ENCODE data around the gene IQGAP1. TPM values are rescaled to one million over a fixed set of nuclear protein-coding genes. Genes with fewer than 3 reads are reported as not detected.
"Not testable (repeated sequence)": the region's sequence is repeated elsewhere in the genome, so short reads cannot be mapped to it uniquely, and the experiment has no call there.

The IQGAP1 gene
- total RNA-seq, 2 donors from 2014 or later = 185 to 192 TPM

DNA sequence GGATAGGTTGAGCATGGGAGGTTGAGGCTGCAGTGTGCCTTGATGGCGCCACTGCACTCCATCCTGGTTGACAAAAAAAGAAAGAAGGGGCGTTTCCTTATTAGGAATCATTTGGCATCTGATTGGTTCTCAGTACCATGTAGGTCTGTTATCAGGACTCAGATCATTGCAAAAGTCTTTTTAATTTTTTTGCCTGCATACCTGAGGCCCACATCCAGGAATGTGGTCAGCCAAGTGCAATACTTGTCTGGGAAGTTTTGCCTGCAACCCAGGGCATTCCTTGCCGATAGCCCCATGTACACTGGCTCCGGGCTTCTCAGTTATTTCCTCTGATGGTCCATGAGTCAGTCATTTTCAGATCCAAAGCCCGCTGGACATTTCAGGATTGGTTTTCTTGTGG, 91.6 kb downstream of the IQGAP1 start:
- Mint-ChIP-seq H3K9me3 (no peaks in the 10 kb centered on the region), H3K27ac (no peak overlapping the region), H3K36me3 (peaks cover 9 to 53% of the 10 kb centered on the region in 2 donors)
- DNase-seq (ENCODE audit: low spot score in 2 of 2) (no peak), ATAC-seq (no peak)

GRCh38 chr15:90481023-90481422, 93.0 kb downstream of the IQGAP1 start:
- ATAC-seq (peak; percentile 63 to 82), DNase-seq (ENCODE audit: low spot score in 2 of 2) (no peak)
- no peaks in the 10 kb centered on the region for H3K9me3 Mint-ChIP-seq
- H3K36me3 Mint-ChIP-seq = peaks cover 14 to 59% of the 10 kb centered on the region in 2 donors
- peak overlapping the region in 1 of 2 donors; percentile 65 for H3K27ac Mint-ChIP-seq

DNA sequence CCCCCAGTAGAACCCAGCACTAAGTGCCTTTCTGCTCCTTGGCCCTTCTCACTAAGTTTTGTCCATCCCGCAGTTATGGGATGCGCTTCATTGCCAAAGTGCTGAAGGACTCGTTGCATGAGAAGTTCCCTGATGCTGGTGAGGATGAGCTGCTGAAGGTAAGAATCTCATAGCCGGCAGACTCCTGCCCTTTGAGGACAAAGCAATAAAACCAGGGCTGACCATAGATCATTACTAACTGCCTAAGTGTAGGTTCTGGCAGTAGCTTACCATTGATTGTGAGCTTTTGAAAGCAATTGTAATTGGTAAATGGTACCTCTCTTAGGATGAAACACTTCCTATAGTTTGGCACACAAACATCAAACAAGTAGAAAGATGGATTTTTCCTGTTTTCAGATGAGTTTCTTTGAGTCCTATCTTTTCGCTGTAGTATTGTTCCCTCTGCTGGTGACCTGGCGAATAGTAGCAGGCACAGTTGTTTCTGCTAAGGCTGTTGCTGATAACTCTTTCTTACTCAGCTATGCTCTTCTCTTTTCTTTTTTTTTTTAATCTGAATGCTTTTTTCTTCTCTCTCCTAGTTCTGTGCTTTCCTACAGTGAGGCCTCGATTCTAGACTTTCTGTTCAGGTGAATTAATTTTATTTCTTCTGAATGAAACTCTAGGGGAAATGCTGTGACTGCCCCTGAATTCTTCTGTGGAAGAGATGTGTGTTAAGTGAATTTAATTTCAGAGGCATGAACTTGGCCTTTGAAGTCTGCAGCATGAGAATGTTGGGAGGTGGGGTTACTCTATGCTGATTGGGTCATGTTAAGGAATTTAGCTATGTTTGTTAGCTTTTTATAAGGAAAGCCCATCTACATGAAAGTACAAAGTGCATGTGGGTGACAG, 94.3 kb downstream of the IQGAP1 start:
- ATAC-seq (peak in 1 of 2 donors; percentile 51), DNase-seq (ENCODE audit: low spot score in 2 of 2) (peak in 1 of 2 donors; percentile 19)
- H3K36me3 Mint-ChIP-seq = peaks cover 19 to 57% of the 10 kb centered on the region in 2 donors
- H3K9me3 Mint-ChIP-seq = no peaks in the 10 kb centered on the region
- peak overlapping the region in 1 of 2 donors; percentile 18 for H3K27ac Mint-ChIP-seq

DNA sequence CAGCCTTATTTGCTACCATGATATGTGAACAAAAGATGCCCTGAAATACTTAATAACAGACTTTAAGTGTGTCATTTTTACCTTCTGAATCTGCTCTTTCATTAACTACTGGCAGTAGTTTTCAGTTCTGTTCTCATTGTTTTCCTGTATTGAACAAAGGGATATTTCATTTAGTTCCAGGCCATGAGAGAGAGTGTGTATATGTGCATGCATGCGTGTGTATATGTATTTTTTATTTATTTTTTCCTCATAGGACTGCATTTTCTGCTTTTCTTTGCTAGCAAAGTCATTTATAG, 94.9 kb downstream of the IQGAP1 start:
- Mint-ChIP-seq H3K9me3 (no peaks in the 10 kb centered on the region), H3K36me3 (peaks cover 20 to 56% of the 10 kb centered on the region in 2 donors), H3K27ac (no peak overlapping the region)
- DNase-seq (ENCODE audit: low spot score in 2 of 2) (no peak), ATAC-seq (no peak)

- ATAC-seq (no peak), DNase-seq (ENCODE audit: low spot score in 2 of 2) (no peak)
- H3K27ac Mint-ChIP-seq = peak overlapping the region in 1 of 2 donors; percentile 26
- H3K9me3 Mint-ChIP-seq = no peaks in the 10 kb centered on the region
- peaks cover 20 to 54% of the 10 kb centered on the region in 2 donors for H3K36me3 Mint-ChIP-seq
These were observed 95.6 kb downstream of the IQGAP1 start for GRCh38 chr15:90483637-90484036.

- Mint-ChIP-seq H3K27ac (no peak overlapping the region), H3K36me3 (peaks cover 30 to 38% of the 10 kb centered on the region in 2 donors), H3K9me3 (no peaks in the 10 kb centered on the region)
- ATAC-seq (no peak), DNase-seq (ENCODE audit: low spot score in 2 of 2) (no peak)
These were observed 99.1 kb downstream of the IQGAP1 start for GRCh38 chr15:90487186-90487585.

- Mint-ChIP-seq H3K9me3 (no peaks in the 10 kb centered on the region), H3K27ac (peak overlapping the region in 1 of 2 donors; percentile 76), H3K36me3 (peaks cover 31 to 54% of the 10 kb centered on the region in 2 donors)
- DNase-seq (ENCODE audit: low spot score in 2 of 2) (no peak), ATAC-seq (peak in 1 of 2 donors; percentile 31)
These were observed 101.5 kb downstream of the IQGAP1 start for GRCh38 chr15:90489514-90489913.

DNA sequence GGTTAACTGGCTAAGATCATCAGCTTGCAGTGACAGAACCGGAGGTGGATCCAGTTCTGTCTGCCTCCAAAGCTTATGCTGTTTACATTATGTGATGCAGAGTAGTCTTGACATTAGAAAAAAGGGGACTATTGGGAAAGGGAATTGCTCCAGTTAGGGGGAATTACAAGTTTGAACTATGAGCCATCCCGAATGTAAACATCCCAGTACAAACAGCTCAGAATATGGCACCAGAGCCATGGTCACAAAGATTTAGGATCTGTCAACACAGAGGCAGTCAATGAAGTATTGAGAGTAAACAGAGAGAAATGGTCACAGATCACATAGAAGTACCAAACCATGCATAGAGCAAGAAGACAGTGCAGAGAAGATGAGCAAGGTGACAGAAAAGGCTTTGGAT, 101.9 kb downstream of the IQGAP1 start:
- ATAC-seq (no peak), DNase-seq (ENCODE audit: low spot score in 2 of 2) (no peak)
- H3K27ac Mint-ChIP-seq = peak overlapping the region in 1 of 2 donors; percentile 76
- peaks cover 31 to 56% of the 10 kb centered on the region in 2 donors for H3K36me3 Mint-ChIP-seq
- no peaks in the 10 kb centered on the region for H3K9me3 Mint-ChIP-seq

DNA sequence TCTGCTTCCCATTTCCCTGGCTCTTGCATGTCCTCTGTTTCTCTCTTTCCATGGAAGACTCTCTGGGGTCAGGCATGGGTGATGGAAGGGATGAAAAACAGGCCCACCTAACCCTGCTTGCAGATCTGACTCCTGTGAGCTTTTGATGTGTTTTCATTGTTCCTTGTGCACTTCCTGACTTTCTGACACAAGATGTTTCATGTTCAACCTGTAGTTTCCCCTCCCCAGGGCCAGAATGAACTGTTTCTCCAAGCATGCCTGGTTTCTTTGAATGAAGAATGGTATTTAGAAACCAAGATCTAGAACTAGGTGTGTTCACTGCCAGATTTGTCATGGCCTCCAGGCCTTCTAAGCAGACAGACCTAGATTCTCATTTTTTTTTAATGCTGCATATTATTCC, 105.6 kb downstream of the IQGAP1 start:
- ATAC-seq (no peak), DNase-seq (ENCODE audit: low spot score in 2 of 2) (no peak)
- Mint-ChIP-seq H3K36me3 (peaks cover 23 to 45% of the 10 kb centered on the region in 2 donors), H3K9me3 (no peaks in the 10 kb centered on the region), H3K27ac (peak overlapping the region in 1 of 2 donors; percentile 22)

DNA sequence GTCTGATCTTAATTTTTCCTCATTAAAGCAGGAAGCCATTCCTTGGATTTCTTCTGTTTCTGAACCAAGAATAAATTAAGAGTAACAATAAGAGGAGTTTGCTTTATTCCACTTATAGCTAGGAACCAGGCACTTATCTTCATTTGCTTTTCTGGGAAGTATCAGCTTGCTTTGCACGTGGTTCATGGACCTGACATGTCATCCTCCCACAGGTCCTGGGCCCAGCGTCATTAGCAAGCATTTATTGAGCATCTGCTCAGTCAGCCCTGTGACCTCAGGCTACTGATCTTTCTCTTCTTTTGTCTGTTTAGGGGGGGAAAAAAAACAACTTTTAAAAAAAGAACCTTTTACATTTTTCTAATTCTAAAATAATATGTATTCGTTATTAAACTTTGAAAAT, 107.0 kb downstream of the IQGAP1 start:
- ATAC-seq (no peak), DNase-seq (ENCODE audit: low spot score in 2 of 2) (no peak)
- Mint-ChIP-seq H3K9me3 (no peaks in the 10 kb centered on the region), H3K27ac (no peak overlapping the region), H3K36me3 (peaks cover 23 to 51% of the 10 kb centered on the region in 2 donors)

DNA sequence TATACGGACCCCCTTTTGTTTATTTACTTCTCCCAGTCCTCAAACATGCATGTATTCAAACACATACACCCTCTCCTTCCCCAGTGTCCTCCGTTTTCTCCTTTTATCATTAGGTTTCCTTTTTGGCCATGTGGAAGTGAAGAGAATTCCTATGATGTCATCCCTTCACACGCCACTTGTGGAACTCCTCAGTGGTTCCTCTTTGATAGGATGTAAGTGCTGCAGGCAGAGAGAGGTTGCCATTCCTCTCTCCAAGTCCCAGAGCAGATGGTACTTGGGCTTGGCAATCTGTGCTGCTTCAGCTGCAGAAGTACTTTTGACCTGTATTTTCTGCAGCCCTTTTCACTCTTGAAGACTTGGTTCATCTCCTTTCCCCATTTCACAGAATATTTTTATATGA, 108.7 kb downstream of the IQGAP1 start:
- ATAC-seq (no peak), DNase-seq (ENCODE audit: low spot score in 2 of 2) (no peak)
- H3K27ac Mint-ChIP-seq = no peak overlapping the region
- no peaks in the 10 kb centered on the region for H3K9me3 Mint-ChIP-seq
- peaks cover 22 to 53% of the 10 kb centered on the region in 2 donors for H3K36me3 Mint-ChIP-seq

GRCh38 chr15:90497376-90497775, 109.3 kb downstream of the IQGAP1 start:
- H3K9me3 Mint-ChIP-seq = no peaks in the 10 kb centered on the region
- ATAC-seq = no peak
- H3K36me3 Mint-ChIP-seq = peaks cover 22 to 47% of the 10 kb centered on the region in 2 donors
- H3K27ac Mint-ChIP-seq = peak overlapping the region in 1 of 2 donors; percentile 23
- no peak for DNase-seq (ENCODE audit: low spot score in 2 of 2)

- Mint-ChIP-seq H3K36me3 (peaks cover 22 to 41% of the 10 kb centered on the region in 2 donors), H3K9me3 (no peaks in the 10 kb centered on the region), H3K27ac (no peak overlapping the region)
- ATAC-seq (no peak), DNase-seq (ENCODE audit: low spot score in 2 of 2) (no peak)
These were observed 109.9 kb downstream of the IQGAP1 start for GRCh38 chr15:90497912-90498311.

DNA sequence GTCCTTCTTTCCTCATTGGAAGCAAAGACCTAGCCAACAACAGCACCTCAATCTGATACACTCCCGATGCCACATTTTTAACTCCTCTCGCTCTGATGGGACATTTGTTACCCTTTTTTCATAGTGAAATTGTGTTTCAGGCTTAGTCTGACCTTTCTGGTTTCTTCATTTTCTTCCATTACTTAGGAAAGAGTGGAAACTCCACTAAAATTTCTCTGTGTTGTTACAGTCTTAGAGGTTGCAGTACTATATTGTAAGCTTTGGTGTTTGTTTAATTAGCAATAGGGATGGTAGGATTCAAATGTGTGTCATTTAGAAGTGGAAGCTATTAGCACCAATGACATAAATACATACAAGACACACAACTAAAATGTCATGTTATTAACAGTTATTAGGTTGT, 112.1 kb downstream of the IQGAP1 start:
- no peak for DNase-seq (ENCODE audit: low spot score in 2 of 2)
- ATAC-seq = no peak
- H3K36me3 Mint-ChIP-seq = peaks cover 17 to 23% of the 10 kb centered on the region in 2 donors
- H3K27ac Mint-ChIP-seq = peak overlapping the region in 1 of 2 donors; percentile 12
- no peaks in the 10 kb centered on the region for H3K9me3 Mint-ChIP-seq

- no peaks in the 10 kb centered on the region for H3K9me3 Mint-ChIP-seq
- H3K36me3 Mint-ChIP-seq = peaks cover 14 to 17% of the 10 kb centered on the region in 2 donors
- no peak for ATAC-seq
- no peak for DNase-seq (ENCODE audit: low spot score in 2 of 2)
- no peak overlapping the region for H3K27ac Mint-ChIP-seq
These were observed 113.9 kb downstream of the IQGAP1 start for GRCh38 chr15:90501898-90502297.

DNA sequence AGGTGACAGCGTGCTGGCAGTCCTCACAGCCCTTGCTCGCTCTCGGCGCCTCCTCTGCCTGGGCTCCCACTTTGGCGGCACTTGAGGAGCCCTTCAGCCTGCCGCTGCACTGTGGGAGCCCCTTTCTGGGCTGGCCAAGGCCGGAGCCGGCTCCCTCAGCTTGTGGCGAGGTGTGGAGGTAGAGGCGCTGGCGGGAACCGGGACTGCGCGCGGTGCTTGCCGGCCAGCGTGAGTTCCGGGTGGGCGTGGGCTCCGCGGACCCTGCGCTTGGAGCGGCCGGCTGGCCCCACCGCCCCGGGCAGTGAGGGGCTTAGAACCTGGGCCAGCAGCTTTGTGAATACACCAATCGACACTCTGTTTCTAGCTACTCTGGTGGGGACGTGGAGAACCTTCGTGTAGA, 122.7 kb downstream of the IQGAP1 start:
- peaks cover 0 to 12% of the 10 kb centered on the region in 2 donors for H3K36me3 Mint-ChIP-seq
- not testable (repeated sequence) for ATAC-seq; DNase-seq (ENCODE audit: low spot score in 2 of 2); H3K9me3 Mint-ChIP-seq
- H3K27ac Mint-ChIP-seq = peak overlapping the region in 1 of 2 donors; percentile 8

DNA sequence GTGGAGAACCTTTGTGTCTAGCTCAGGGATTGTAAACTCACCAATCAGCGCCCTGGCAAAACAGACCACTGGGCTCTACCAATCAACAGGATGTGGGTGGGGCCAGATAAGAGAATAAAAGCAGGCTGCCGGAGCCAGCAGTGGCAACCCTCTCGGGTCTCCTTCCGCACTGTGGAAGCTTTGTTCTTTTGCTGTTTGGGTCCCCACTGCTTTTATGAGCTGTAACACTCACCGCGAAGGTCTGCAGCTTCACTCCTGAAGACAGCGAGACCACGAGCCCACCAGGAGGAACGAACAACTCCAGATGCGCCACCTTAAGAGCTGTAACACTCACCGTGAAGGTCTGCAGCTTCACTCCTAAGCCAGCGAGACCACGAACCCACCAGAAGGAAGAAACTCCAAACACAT, 123.2 kb downstream of the IQGAP1 start:
- DNase-seq (ENCODE audit: low spot score in 2 of 2); H3K9me3 Mint-ChIP-seq; ATAC-seq: not testable (repeated sequence)
- H3K36me3 Mint-ChIP-seq = peaks cover 0 to 12% of the 10 kb centered on the region in 2 donors
- peak overlapping the region in 1 of 2 donors; percentile 8 for H3K27ac Mint-ChIP-seq

- Mint-ChIP-seq H3K36me3 (peaks cover 0 to 12% of the 10 kb centered on the region in 2 donors), H3K27ac (no peak overlapping the region), H3K9me3 (no peaks in the 10 kb centered on the region)
- no peak for DNase-seq (ENCODE audit: low spot score in 2 of 2)
- ATAC-seq = no peak
These were observed 124.2 kb downstream of the IQGAP1 start for GRCh38 chr15:90512276-90512675.

Measured in activated naive CD4-positive, alpha-beta T cell treated with anti-CD3 and anti-CD28 coated beads, Interleukin-2, amount 50 U/mL, for 72 hours (primary cell).